ES-I3 (cell line): Measurements from ENCODE around the gene COA7.

Experiments used
- H3K36me3 ChIP-seq: 2 replicates; pipeline ENCODE4 v1.6.1; 2013; ENCODE audit warnings: mild to moderate bottlenecking, low read length, control low read depth, moderate library complexity; ENCODE audit not compliant: insufficient read depth
- H3K4me1 ChIP-seq: 2 replicates; pipeline ENCODE4 v1.6.1; 2013; ENCODE audit warnings: mild to moderate bottlenecking, control low read depth, low read length; ENCODE audit not compliant: insufficient read depth
- H3K9ac ChIP-seq: 2 replicates; pipeline ENCODE4 v1.6.1; 2013; ENCODE audit warnings: low read depth, mild to moderate bottlenecking, low read length, moderate library complexity
- H3K9me3 ChIP-seq: 2 replicates; pipeline ENCODE4 v1.6.1; 2013; ENCODE audit warnings: mild to moderate bottlenecking, low read length, moderate library complexity; ENCODE audit not compliant: control insufficient read depth, insufficient read depth

COA7 gene

GRCh38 chr1:52668711-52669110, 29.4 kb downstream of the COA7 start:
- Histone ChIP-seq H3K9me3 (no peaks in the 10 kb centered on the region), H3K9ac (no peak overlapping the region), H3K4me1 (peaks cover 9% of the 10 kb centered on the region; the same call in 1 of the 2 replicates), H3K36me3 (no peaks in the 10 kb centered on the region)

- Histone ChIP-seq H3K36me3 (no peaks in the 10 kb centered on the region), H3K4me1 (peaks cover 6% of the 10 kb centered on the region; the same call in 1 of the 2 replicates), H3K9me3 (no peaks in the 10 kb centered on the region), H3K9ac (no peak overlapping the region)
Measured at GRCh38 chr1:52667984-52668383, 30.2 kb downstream of the COA7 start.

GRCh38 chr1:52667290-52667689, 30.9 kb downstream of the COA7 start:
- H3K9me3 ChIP-seq, result no peaks in the 10 kb centered on the region
- H3K9ac ChIP-seq, result no peak overlapping the region
- peaks cover 10% of the 10 kb centered on the region; the same call in 1 of the 2 replicates for H3K4me1 ChIP-seq
- H3K36me3 ChIP-seq, result no peaks in the 10 kb centered on the region

GRCh38 chr1:52665006-52665941, 32.9 kb downstream of the COA7 start:
- Histone ChIP-seq H3K36me3 (no peaks in the 10 kb centered on the region), H3K9ac (no peak overlapping the region), H3K9me3 (no peaks in the 10 kb centered on the region), H3K4me1 (peaks cover 22% of the 10 kb centered on the region)

- no peaks in the 10 kb centered on the region for H3K9me3 ChIP-seq
- no peaks in the 10 kb centered on the region for H3K36me3 ChIP-seq
Measured at GRCh38 chr1:52663716-52664115, 34.4 kb downstream of the COA7 start.

GRCh38 chr1:52662645-52663313, 35.4 kb downstream of the COA7 start:
- Histone ChIP-seq H3K9ac (peak overlapping the region; percentile 40; the same call in 1 of the 2 replicates), H3K4me1 (peaks cover 30% of the 10 kb centered on the region), H3K36me3 (no peaks in the 10 kb centered on the region), H3K9me3 (no peaks in the 10 kb centered on the region)

More at GRCh38 chr1:52663716-52664115, 34.4 kb downstream of the COA7 start:
- Histone ChIP-seq H3K4me1 (peaks cover 30% of the 10 kb centered on the region), H3K9ac (no peak overlapping the region)

GRCh38 chr1:52660807-52661206, 37.3 kb downstream of the COA7 start:
- peaks cover 30% of the 10 kb centered on the region for H3K4me1 ChIP-seq
- H3K9ac ChIP-seq, result no peak overlapping the region; the same call in 1 of the 2 replicates
- H3K9me3 ChIP-seq, result no peaks in the 10 kb centered on the region
- no peaks in the 10 kb centered on the region for H3K36me3 ChIP-seq

- H3K4me1 ChIP-seq, result peaks cover 26% of the 10 kb centered on the region
- no peaks in the 10 kb centered on the region for H3K9me3 ChIP-seq
- no peaks in the 10 kb centered on the region for H3K36me3 ChIP-seq
- peak overlapping the region; percentile 5; the same call in 1 of the 2 replicates for H3K9ac ChIP-seq
Measured at GRCh38 chr1:52659851-52660596, 38.1 kb downstream of the COA7 start.

- H3K4me1 ChIP-seq, result peaks cover 24% of the 10 kb centered on the region
- H3K9me3 ChIP-seq, result no peaks in the 10 kb centered on the region
- H3K9ac ChIP-seq, result no peak overlapping the region
- no peaks in the 10 kb centered on the region for H3K36me3 ChIP-seq
Measured at GRCh38 chr1:52659356-52659755, 38.8 kb downstream of the COA7 start.

- H3K36me3 ChIP-seq, result no peaks in the 10 kb centered on the region
- H3K9ac ChIP-seq, result no peak overlapping the region
- no peaks in the 10 kb centered on the region for H3K9me3 ChIP-seq
- peaks cover 24% of the 10 kb centered on the region for H3K4me1 ChIP-seq
Measured at GRCh38 chr1:52658795-52659194, 39.4 kb downstream of the COA7 start.

GRCh38 chr1:52657702-52658101, 40.4 kb downstream of the COA7 start:
- H3K9me3 ChIP-seq, result no peaks in the 10 kb centered on the region
- H3K4me1 ChIP-seq, result peaks cover 23% of the 10 kb centered on the region
- no peaks in the 10 kb centered on the region for H3K36me3 ChIP-seq
- no peak overlapping the region for H3K9ac ChIP-seq

GRCh38 chr1:52654063-52654462, 44.1 kb downstream of the COA7 start:
- Histone ChIP-seq H3K36me3 (no peaks in the 10 kb centered on the region), H3K9me3 (no peaks in the 10 kb centered on the region), H3K9ac (no peak overlapping the region), H3K4me1 (no peaks in the 10 kb centered on the region)

- Histone ChIP-seq H3K9ac (no peak overlapping the region), H3K36me3 (no peaks in the 10 kb centered on the region), H3K9me3 (no peaks in the 10 kb centered on the region), H3K4me1 (no peaks in the 10 kb centered on the region)
Measured at GRCh38 chr1:52653207-52653849, 44.8 kb downstream of the COA7 start.

- H3K4me1 ChIP-seq, result no peaks in the 10 kb centered on the region
Measured at GRCh38 chr1:52651904-52652303, 46.2 kb downstream of the COA7 start.

More at GRCh38 chr1:52651904-52652303, 46.2 kb downstream of the COA7 start:
- Histone ChIP-seq H3K36me3 (no peaks in the 10 kb centered on the region), H3K9ac (no peak overlapping the region), H3K9me3 (no peaks in the 10 kb centered on the region)
